ENCODE data around the gene NUDT16. TPM values are rescaled to one million over a fixed set of nuclear protein-coding genes. Genes with fewer than 3 reads are reported as not detected.

Gene NUDT16
- total and polyA plus RNA-seq, 2 donors (not counting 1 experiment from before 2014, with no cell fraction given) = 5.1 to 19.1 TPM

- no peak overlapping the region for H3K4me3 Mint-ChIP-seq
- no peak overlapping the region for H3K27ac ChIP-seq (ENCODE audit: low read length in 2 of 2)
- CTCF ChIA-PET = no interaction called here
- no peaks in the 10 kb centered on the region for H3K36me3 ChIP-seq (replicated peaks in 1 of 2; ENCODE audit: control extremely low read depth in 1 of 2, control insufficient read depth in 1 of 2, extremely low read depth in 1 of 2, insufficient read depth in 2 of 2, low read length in 1 of 2)
- peaks cover 14% of the 10 kb centered on the region for H3K27me3 Mint-ChIP-seq
- peaks cover 0 to 4% (median 2%) of the 10 kb centered on the region in 4 experiments for H3K27me3 ChIP-seq (replicated peaks in 1 of 4; ENCODE audit: control extremely low read depth in 1 of 4, control insufficient read depth in 3 of 4, insufficient read depth in 4 of 4, low read length in 3 of 4)
- peak overlapping the region; percentile 41 for H2AFZ ChIP-seq (ENCODE audit: insufficient read depth, low read depth, low read length, poor library complexity, severe bottlenecking)
- no peaks in the 10 kb centered on the region for H3K4me1 ChIP-seq (ENCODE audit: control insufficient read depth in 2 of 2, insufficient read depth in 2 of 2, low read length in 2 of 2)
- H3K9me3 ChIP-seq (ENCODE audit: control extremely low read depth in 1 of 3, control insufficient read depth in 2 of 3, insufficient read depth in 1 of 3, low read length in 2 of 3) = peaks cover 0 to 8% (median 1%) of the 10 kb centered on the region in 3 donors
- POLR2A ChIA-PET = no interaction called here
- H3K4me1 Mint-ChIP-seq = peaks cover 4% of the 10 kb centered on the region
- no peak for DNase-seq
- no peaks in the 10 kb centered on the region for H3K9me3 Mint-ChIP-seq (ENCODE audit: insufficient read depth)
- H4K20me1 ChIP-seq (ENCODE audit: control insufficient read depth, insufficient read depth, low read length, poor library complexity, severe bottlenecking) = no peaks in the 10 kb centered on the region
- ATAC-seq (ENCODE audit: low read depth) = no peak
- H3K4me3 ChIP-seq (ENCODE audit: control extremely low read depth in 1 of 5, extremely low read depth in 1 of 5, insufficient read depth in 1 of 5, low read depth in 2 of 5, low read length in 4 of 5) = no peak overlapping the region
- no peaks in the 10 kb centered on the region for H3K79me2 ChIP-seq (ENCODE audit: control insufficient read depth, insufficient read depth, low read length)
- TF ChIP-seq CTCF (IDR thresholded peaks at IDR 0.05) = no peak
- TF ChIP-seq EZH2 (IDR thresholded peaks at IDR 0.05; ENCODE audit: borderline replicate concordance, insufficient read depth, low read depth, low read length, poor library complexity, severe bottlenecking) = no peak
- H3K27ac Mint-ChIP-seq = no peak overlapping the region
- intact Hi-C loops (cut with micrococcal nuclease) = no loop called here
- no peak overlapping the region for H3K9ac ChIP-seq (ENCODE audit: low read length)
- H3K4me2 ChIP-seq (replicated peaks; ENCODE audit: low read depth, low read length, poor library complexity, severe bottlenecking) = no peak overlapping the region
- no CpG with 5 or more reads among the region's 6 CpGs for WGBS (ENCODE audit: insufficient coverage)
These were observed 20.9 kb downstream of the NUDT16 start for GRCh38 chr3:131402391-131403039.

GRCh38 chr3:131403216-131403895 is 21.8 kb downstream of the NUDT16 start:
- peaks cover 4% of the 10 kb centered on the region for H3K4me1 Mint-ChIP-seq
- H3K4me1 ChIP-seq (ENCODE audit: control insufficient read depth in 2 of 2, insufficient read depth in 2 of 2, low read length in 2 of 2) = no peaks in the 10 kb centered on the region
- H3K27me3 ChIP-seq (replicated peaks in 1 of 4; ENCODE audit: control extremely low read depth in 1 of 4, control insufficient read depth in 3 of 4, insufficient read depth in 4 of 4, low read length in 3 of 4) = peaks cover 0 to 6% (median 2%) of the 10 kb centered on the region in 4 experiments
- no peak overlapping the region for H3K4me3 ChIP-seq (ENCODE audit: control extremely low read depth in 1 of 5, extremely low read depth in 1 of 5, insufficient read depth in 1 of 5, low read depth in 2 of 5, low read length in 4 of 5)
- 90% methylated on average over 2 of the region's 3 CpGs for WGBS (ENCODE audit: insufficient coverage)
- H3K4me3 Mint-ChIP-seq = no peak overlapping the region
- peaks cover 14% of the 10 kb centered on the region for H3K27me3 Mint-ChIP-seq
- H3K9ac ChIP-seq (ENCODE audit: low read length) = no peak overlapping the region
- no peak overlapping the region for H3K4me2 ChIP-seq (replicated peaks; ENCODE audit: low read depth, low read length, poor library complexity, severe bottlenecking)
- H3K27ac Mint-ChIP-seq = no peak overlapping the region
- intact Hi-C loops (cut with micrococcal nuclease) = no loop called here
- DNase-seq = no peak
- TF ChIP-seq EZH2 (IDR thresholded peaks at IDR 0.05; ENCODE audit: borderline replicate concordance, insufficient read depth, low read depth, low read length, poor library complexity, severe bottlenecking) = no peak
- no peak for TF ChIP-seq CTCF (IDR thresholded peaks at IDR 0.05)
- ChIA-PET POLR2A (no interaction called here), CTCF (no interaction called here)
- no peak overlapping the region for H3K27ac ChIP-seq (ENCODE audit: low read length in 2 of 2)
- peak overlapping the region; percentile 41 for H2AFZ ChIP-seq (ENCODE audit: insufficient read depth, low read depth, low read length, poor library complexity, severe bottlenecking)
- no peaks in the 10 kb centered on the region for H4K20me1 ChIP-seq (ENCODE audit: control insufficient read depth, insufficient read depth, low read length, poor library complexity, severe bottlenecking)
- peaks cover 0 to 8% (median 1%) of the 10 kb centered on the region in 3 donors for H3K9me3 ChIP-seq (ENCODE audit: control extremely low read depth in 1 of 3, control insufficient read depth in 2 of 3, insufficient read depth in 1 of 3, low read length in 2 of 3)
- no peaks in the 10 kb centered on the region for H3K9me3 Mint-ChIP-seq (ENCODE audit: insufficient read depth)
- no peak for ATAC-seq (ENCODE audit: low read depth)
- no peaks in the 10 kb centered on the region for H3K79me2 ChIP-seq (ENCODE audit: control insufficient read depth, insufficient read depth, low read length)
- no peaks in the 10 kb centered on the region for H3K36me3 ChIP-seq (replicated peaks in 1 of 2; ENCODE audit: control extremely low read depth in 1 of 2, control insufficient read depth in 1 of 2, extremely low read depth in 1 of 2, insufficient read depth in 2 of 2, low read length in 1 of 2)

Data from B cell (primary cell).